Progenitor cell of endocrine pancreas (in vitro differentiated cells): ENCODE data around the gene SLC8A2. TPM values are rescaled to one million over a fixed set of nuclear protein-coding genes. Genes with fewer than 3 reads are reported as not detected.
A peak's percentile ranks its signal among the peaks of the same experiment; 100 is the strongest.

Experiments
- DNase-seq: peaks from one replicate; pipeline ENCODE4 v3.0.0; 2021; ENCODE audit warnings: low spot score; ENCODE audit not compliant: unreplicated experiment
- H3K27ac Mint-ChIP-seq: 2 replicates; pipeline ENCODE4 v1.8.0; 2021; ENCODE audit warnings: mild to moderate bottlenecking, moderate library complexity, mixed read lengths
- H3K27me3 Mint-ChIP-seq: 2 replicates; pipeline ENCODE4 v1.8.0; 2021; ENCODE audit warnings: mixed read lengths
- H3K36me3 Mint-ChIP-seq: 2 replicates; pipeline ENCODE4 v1.8.0; 2022; ENCODE audit warnings: mixed read lengths; ENCODE audit not compliant: insufficient read depth
- H3K4me1 Mint-ChIP-seq: 2 replicates; pipeline ENCODE4 v1.8.0; 2021; ENCODE audit warnings: low read depth, mixed read lengths
- H3K4me3 Mint-ChIP-seq: 2 replicates; pipeline ENCODE4 v1.8.0; 2021; ENCODE audit warnings: low read depth, mild to moderate bottlenecking, moderate library complexity, mixed read lengths
- H3K9me3 Mint-ChIP-seq: 2 replicates; pipeline ENCODE4 v1.8.0; 2021; ENCODE audit warnings: low read depth, mixed read lengths
- CTCF ChIP-seq: fragments of 200-600 bp; sonication (generic); IDR thresholded peaks from one replicate; pipeline ENCODE4 v1.5.0; 2021; ENCODE audit warnings: antibody characterized with exemption, mild to moderate bottlenecking; ENCODE audit not compliant: unreplicated experiment
- total RNA-seq: library from RNA; stranded (reverse); gene quantifications from 2 replicates; pipeline ENCODE4 v1.2.1, GENCODE V29; 2021

The SLC8A2 gene
- total RNA-seq, 1 donor from 2014 or later: 1.2 TPM

GRCh38 chr19:47511128-47511517 lies 39.4 kb upstream of the SLC8A2 start:
- H3K36me3 Mint-ChIP-seq: no peaks in the 10 kb centered on the region

GRCh38 chr19:47510516-47511127 lies 38.9 kb upstream of the SLC8A2 start:
- no peak for DNase-seq
- H3K27ac Mint-ChIP-seq: no peak overlapping the region
- H3K4me1 Mint-ChIP-seq: peaks cover 33% of the 10 kb centered on the region
- H3K27me3 Mint-ChIP-seq: no peaks in the 10 kb centered on the region
- H3K4me3 Mint-ChIP-seq: peak overlapping the region; percentile 3
- TF ChIP-seq CTCF: no peak
- no peaks in the 10 kb centered on the region for H3K36me3 Mint-ChIP-seq
- no peaks in the 10 kb centered on the region for H3K9me3 Mint-ChIP-seq

More at GRCh38 chr19:47511128-47511517, 39.4 kb upstream of the SLC8A2 start:
- DNase-seq: no peak
- Mint-ChIP-seq H3K27me3 (no peaks in the 10 kb centered on the region), H3K9me3 (no peaks in the 10 kb centered on the region), H3K4me1 (peaks cover 33% of the 10 kb centered on the region), H3K27ac (no peak overlapping the region), H3K4me3 (no peak overlapping the region)
- no peak for TF ChIP-seq CTCF

- TF ChIP-seq CTCF: no peak
- no peak overlapping the region for H3K27ac Mint-ChIP-seq
- H3K27me3 Mint-ChIP-seq: no peaks in the 10 kb centered on the region
- no peak for DNase-seq
- no peaks in the 10 kb centered on the region for H3K9me3 Mint-ChIP-seq
- H3K36me3 Mint-ChIP-seq: no peaks in the 10 kb centered on the region
- H3K4me1 Mint-ChIP-seq: peaks cover 33% of the 10 kb centered on the region
- peak overlapping the region; percentile 3 for H3K4me3 Mint-ChIP-seq
These were observed 38.3 kb upstream of the SLC8A2 start for GRCh38 chr19:47509973-47510372.

- Mint-ChIP-seq H3K4me3 (no peak overlapping the region), H3K9me3 (no peaks in the 10 kb centered on the region), H3K27me3 (no peaks in the 10 kb centered on the region), H3K27ac (peak overlapping the region; percentile 64), H3K36me3 (no peaks in the 10 kb centered on the region), H3K4me1 (peaks cover 28% of the 10 kb centered on the region)
- DNase-seq: no peak
- no peak for TF ChIP-seq CTCF
These were observed 37.6 kb upstream of the SLC8A2 start for GRCh38 chr19:47509170-47509847.

GRCh38 chr19:47508721-47509120 lies 37.0 kb upstream of the SLC8A2 start:
- Mint-ChIP-seq H3K4me1 (peaks cover 22% of the 10 kb centered on the region), H3K4me3 (no peak overlapping the region), H3K27me3 (no peaks in the 10 kb centered on the region), H3K36me3 (no peaks in the 10 kb centered on the region), H3K27ac (no peak overlapping the region), H3K9me3 (no peaks in the 10 kb centered on the region)
- TF ChIP-seq CTCF: no peak
- no peak for DNase-seq
